GM18951 (cell line): ENCODE data around the gene FCAR.
"Not testable (repeated sequence)": the region's sequence is repeated elsewhere in the genome, so short reads cannot be mapped to it uniquely, and the experiment has no call there.

Source experiments
- POLR2A ChIP-seq: IDR thresholded peaks from 4 replicates; pipeline ENCODE4 v1.6.1; 2011; ENCODE audit warnings: mild to moderate bottlenecking; ENCODE audit not compliant: insufficient read length, insufficient read depth; ENCODE audit errors: extremely low read depth
- in situ Hi-C: fragments of 300-500 bp; cut with MboI; formaldehyde crosslinking; loops from one replicate; pipeline ENCODE4 v1.12.0; 2022; ENCODE audit warnings: low sequenced_read_pairs, mixed read lengths, inconsistent platforms; ENCODE audit not compliant: unreplicated experiment

Gene FCAR

GRCh38 chr19:54905421-54905802 is 31.4 kb downstream of the FCAR start:
- in situ Hi-C loops = no loop called here
- no peak for TF ChIP-seq POLR2A

GRCh38 chr19:54905803-54906511 is 31.9 kb downstream of the FCAR start, which contains the start of gene NCR1:
Gene NCR1 (plus strand): TSS chr19:54906148. CDS start chr19:54906188, 40 bp downstream.
- no peak for TF ChIP-seq POLR2A
- in situ Hi-C loops = no loop called here

- no peak for TF ChIP-seq POLR2A
- in situ Hi-C loops = no loop called here
These were observed 32.8 kb downstream of the FCAR start for GRCh38 chr19:54906819-54907218.

DNA sequence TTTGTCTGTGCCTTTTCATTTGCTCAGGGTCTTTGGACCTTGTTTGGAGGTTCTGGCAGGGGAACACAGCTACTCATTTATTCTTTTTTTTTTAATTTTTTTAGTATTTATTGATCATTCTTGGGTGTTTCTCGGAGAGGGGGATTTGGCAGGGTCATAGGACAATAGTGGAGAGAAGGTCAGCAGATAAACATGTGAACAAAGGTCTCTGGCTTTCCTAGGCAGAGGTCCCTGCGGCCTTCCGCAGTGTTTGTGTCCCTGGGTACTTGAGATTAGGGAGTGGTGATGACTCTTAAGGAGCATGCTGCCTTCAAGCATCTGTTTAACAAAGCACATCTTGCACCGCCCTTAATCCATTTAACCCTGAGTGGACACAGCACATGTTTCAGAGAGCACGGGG is 33.9 kb downstream of the FCAR start:
- in situ Hi-C loops = not testable (repeated sequence)

GRCh38 chr19:54916822-54917221 is 42.8 kb downstream of the FCAR start:
- no peak for TF ChIP-seq POLR2A
- in situ Hi-C loops = no loop called here

DNA sequence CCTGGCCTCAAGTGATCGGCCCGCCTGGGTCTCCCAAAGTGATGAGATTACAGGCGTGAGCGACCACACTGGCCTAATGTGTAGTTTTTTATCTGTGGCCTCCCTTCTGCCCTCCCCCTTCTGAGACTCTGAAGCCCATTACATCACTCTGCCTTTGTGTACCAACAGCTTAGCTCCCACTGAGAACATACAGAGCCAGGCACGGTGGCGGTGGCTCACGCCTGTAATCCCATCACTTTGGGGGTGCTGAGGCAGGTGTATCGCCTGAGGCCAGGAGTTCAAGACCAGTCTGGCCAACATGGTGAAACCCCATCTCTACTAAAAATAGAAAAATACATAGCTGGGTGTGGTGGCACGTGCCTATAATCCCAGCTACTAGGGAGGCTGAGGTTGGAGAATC is 44.5 kb downstream of the FCAR start:
- TF ChIP-seq POLR2A = no peak
- in situ Hi-C loops = no loop called here

DNA sequence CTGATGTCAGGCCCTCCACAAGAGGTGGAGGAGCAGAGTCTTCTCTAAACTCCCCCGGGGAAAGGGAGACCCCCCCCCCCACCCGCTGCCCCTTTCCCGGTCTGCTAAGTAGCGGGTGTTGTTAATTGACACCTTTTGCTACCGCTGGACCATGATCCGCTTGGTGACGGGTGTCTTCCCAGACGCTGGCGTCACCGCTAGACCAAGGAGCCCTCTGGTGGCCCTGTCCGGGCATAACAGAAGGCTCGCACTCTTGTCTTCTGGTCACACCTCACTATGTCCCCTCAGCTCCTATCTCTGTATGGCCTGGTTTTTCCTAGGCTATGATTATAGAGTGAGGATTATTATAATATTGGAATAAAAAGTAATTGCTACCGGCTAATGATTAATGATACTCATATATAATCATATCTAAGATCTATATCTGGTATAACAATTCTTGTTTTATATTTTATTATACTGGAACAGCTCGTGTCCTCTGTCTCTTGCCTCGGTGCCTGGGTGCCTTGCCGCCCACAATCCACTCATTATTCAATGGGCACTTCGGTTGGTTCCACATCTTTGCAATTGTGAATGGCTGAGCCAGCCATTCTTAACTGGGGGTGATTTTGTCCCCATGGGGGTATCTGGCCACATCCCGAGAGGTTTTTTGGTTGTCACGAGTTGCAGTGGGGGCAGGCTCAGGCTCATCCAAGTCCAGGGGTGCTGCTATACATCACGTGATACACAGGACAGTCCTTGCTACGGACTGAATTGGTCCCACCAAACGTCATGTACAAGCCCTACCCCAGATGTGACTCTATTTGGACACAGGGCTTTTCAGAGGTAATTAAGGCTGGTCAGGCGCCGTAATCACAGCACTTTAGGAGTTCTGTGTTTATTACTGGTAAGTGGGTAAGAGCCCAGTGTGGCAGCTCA is 45.9 kb downstream of the FCAR start:
- in situ Hi-C loops = not testable (repeated sequence)

DNA sequence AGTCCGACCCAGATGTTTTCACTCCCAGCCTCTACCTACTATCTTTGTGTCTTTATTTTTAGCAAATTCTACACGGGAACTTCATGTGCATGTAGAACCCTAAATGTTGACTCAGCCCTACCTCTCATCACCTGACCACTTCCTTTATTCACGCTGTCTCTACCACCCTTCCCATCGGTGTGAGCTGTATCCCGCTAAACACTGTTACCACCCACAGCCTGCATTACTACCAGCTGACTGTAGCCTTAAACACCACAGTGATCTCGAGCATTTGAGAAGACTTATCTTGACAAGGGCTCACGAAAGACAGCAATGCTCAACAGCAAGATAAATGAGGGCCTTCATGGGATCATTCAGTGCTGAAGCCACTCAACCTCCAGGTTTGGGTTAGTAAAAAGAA is 47.0 kb downstream of the FCAR start:
- in situ Hi-C loops = no loop called here
- no peak for TF ChIP-seq POLR2A

- in situ Hi-C loops = no loop called here
- no peak for TF ChIP-seq POLR2A
These were observed 49.2 kb downstream of the FCAR start for GRCh38 chr19:54923276-54923675.

DNA sequence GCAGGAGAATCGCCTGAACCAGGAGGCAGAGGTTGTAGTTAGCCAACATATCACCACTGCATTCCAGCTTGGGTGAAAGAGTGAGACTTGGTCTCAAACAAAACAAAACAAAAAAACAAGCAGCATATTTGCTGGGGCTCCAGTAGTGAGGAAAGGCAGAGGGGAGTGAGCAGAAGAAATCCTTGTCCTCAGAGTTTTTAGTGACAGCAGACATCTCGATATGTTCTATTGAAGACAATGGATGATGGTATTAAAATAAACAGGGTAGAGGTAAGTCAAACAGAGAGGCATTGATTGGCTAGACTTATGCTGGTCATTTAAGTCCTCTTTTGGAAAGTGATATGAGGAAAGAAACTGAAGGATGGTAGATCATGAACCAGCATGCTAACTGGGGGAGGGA is 54.3 kb downstream of the FCAR start:
- in situ Hi-C loops = loop anchor here (25.0 kb wide), 1 partner anchor 441 kb away; no protein-coding TSS in a partner anchor

GRCh38 chr19:54937926-54938325 is 63.9 kb downstream of the FCAR start:
- TF ChIP-seq POLR2A = no peak
- in situ Hi-C loops = loop anchor here (25.0 kb wide), 1 partner anchor 451 kb away; no protein-coding TSS in a partner anchor

More for the DNA sequence above, 54.3 kb downstream of the FCAR start:
- no peak for TF ChIP-seq POLR2A

DNA sequence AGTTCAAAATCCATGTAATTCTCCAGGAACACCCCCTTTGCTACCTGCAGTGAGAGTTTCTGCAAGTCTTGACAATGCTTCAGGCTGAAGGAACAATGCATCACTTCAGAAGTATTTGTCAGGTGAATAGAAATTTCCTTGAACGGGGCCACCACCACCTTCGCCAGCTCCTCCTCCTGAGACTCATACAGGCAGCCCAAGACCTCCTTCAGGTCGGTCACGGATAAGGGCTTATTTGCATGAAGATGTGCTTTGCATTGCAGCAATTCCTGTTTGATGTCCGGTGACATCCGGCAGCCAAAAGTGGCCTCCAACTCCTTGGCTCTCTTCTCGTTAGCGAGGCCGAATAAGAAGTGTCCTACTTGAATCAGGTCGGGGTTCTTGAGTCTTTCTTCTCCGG is 64.9 kb downstream of the FCAR start:
- TF ChIP-seq POLR2A = no peak
- in situ Hi-C loops = loop anchor here (25.0 kb wide), 1 partner anchor 452 kb away; no protein-coding TSS in a partner anchor

DNA sequence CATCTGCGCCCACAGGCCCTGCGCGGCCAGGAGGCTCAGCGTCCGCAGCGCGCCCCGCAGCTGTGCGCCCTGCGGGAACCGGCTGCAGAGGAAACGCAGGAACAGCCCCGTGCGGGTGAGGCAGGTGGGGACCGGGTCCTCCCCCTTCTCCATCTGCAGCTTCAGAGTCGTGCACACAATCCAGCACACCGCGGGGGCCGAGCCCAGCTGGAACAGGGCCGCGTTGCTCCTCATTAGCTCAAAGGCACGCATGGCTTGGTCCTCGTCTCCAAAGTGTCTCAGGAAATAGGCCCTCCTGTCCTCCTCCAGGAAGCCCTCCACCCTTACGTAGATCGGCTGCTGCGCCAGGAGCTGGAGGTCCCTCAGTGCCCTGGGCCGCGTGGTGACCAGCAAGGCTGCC is 65.5 kb downstream of the FCAR start:
- in situ Hi-C loops = loop anchor here (25.0 kb wide), 1 partner anchor 452 kb away; no protein-coding TSS in a partner anchor
